Muscle of back (tissue), 11 donors: Measurements from ENCODE around the gene LHPP. TPM values are rescaled to one million over a fixed set of nuclear protein-coding genes. Genes with fewer than 3 reads are reported as not detected.
A peak's percentile ranks its signal among the peaks of the same experiment; 100 is the strongest.

Source experiments
- DNase-seq, 3 donors: peaks; one replicate each; pipeline versions ENCODE4 v3.0.0 to v3.0.0-alpha.2; 2013
- polyA plus RNA-seq, 10 donors: library from polyadenylated mRNA; unstranded; fragments of 120-200 nt; gene quantifications; one replicate each; pipeline ENCODE4 v1.2.1, GENCODE V29; 2013; ENCODE audit not compliant: insufficient read length in 10 of 10

The LHPP gene
- polyA plus RNA-seq, 10 donors, result 5.2 to 8.6 (median 7.5) TPM

GRCh38 chr10:124551755-124552154, 90.1 kb downstream of the LHPP start:
- DNase-seq, result no peak

GRCh38 chr10:124552691-124553276, 91.2 kb downstream of the LHPP start:
- DNase-seq, result no peak

- DNase-seq, result no peak
These were observed 92.6 kb downstream of the LHPP start for GRCh38 chr10:124554085-124554858.

- DNase-seq, result no peak
These were observed 95.5 kb downstream of the LHPP start for GRCh38 chr10:124557167-124557566.

GRCh38 chr10:124557648-124558338, 96.2 kb downstream of the LHPP start:
- DNase-seq, result peak in 1 of 3 donors; percentile 41

- no peak for DNase-seq
These were observed 97.0 kb downstream of the LHPP start for GRCh38 chr10:124558339-124559321.

GRCh38 chr10:124559372-124560132, 97.9 kb downstream of the LHPP start:
- no peak for DNase-seq

- DNase-seq, result peak; percentile 51 to 92 (median 79)
These were observed 98.9 kb downstream of the LHPP start for GRCh38 chr10:124560377-124561105.

GRCh38 chr10:124561206-124561605, 99.6 kb downstream of the LHPP start:
- DNase-seq, result no peak

- DNase-seq, result no peak
These were observed 100.9 kb downstream of the LHPP start for GRCh38 chr10:124562425-124563060.

GRCh38 chr10:124563320-124564040, 101.9 kb downstream of the LHPP start:
- no peak for DNase-seq

GRCh38 chr10:124564881-124565280, 103.3 kb downstream of the LHPP start:
- DNase-seq, result no peak

- DNase-seq, result peak; percentile 51 to 64 (median 57)
These were observed 104.1 kb downstream of the LHPP start for GRCh38 chr10:124565565-124566221.

GRCh38 chr10:124566222-124566888, 104.7 kb downstream of the LHPP start:
- no peak for DNase-seq

- DNase-seq, result no peak
These were observed 105.6 kb downstream of the LHPP start for GRCh38 chr10:124566981-124567835.

GRCh38 chr10:124568339-124568738, 106.7 kb downstream of the LHPP start:
- DNase-seq, result no peak
